GM23248 (cell line): ENCODE data around the gene OPCML.

ENCODE experiments used
- EZH2 ChIP-seq: fragments of 200-600 bp; sonication (generic); IDR thresholded peaks from 2 replicates; pipeline ENCODE4 v1.6.1; 2018; ENCODE audit warnings: antibody characterized with exemption, mild to moderate bottlenecking; ENCODE audit not compliant: insufficient read depth, poor library complexity, severe bottlenecking
- EZH2phosphoT487 ChIP-seq: fragments of 200-600 bp; sonication (generic); IDR thresholded peaks from 2 replicates; pipeline ENCODE4 v1.6.1; 2018; ENCODE audit warnings: antibody characterized with exemption, moderate library complexity, mild to moderate bottlenecking, low read depth; ENCODE audit not compliant: insufficient read depth

GRCh38 chr11:133506551-133507094 lies 25.7 kb downstream of the OPCML start:
- TF ChIP-seq EZH2phosphoT487: no peak
- TF ChIP-seq EZH2: no peak
